ENCODE measurements around the gene PEX19. TPM values are rescaled to one million over a fixed set of nuclear protein-coding genes. Genes with fewer than 3 reads are reported as not detected.

Gene PEX19
- total RNA-seq, 1 donor from 2014 or later, result 66.9 TPM

DNA sequence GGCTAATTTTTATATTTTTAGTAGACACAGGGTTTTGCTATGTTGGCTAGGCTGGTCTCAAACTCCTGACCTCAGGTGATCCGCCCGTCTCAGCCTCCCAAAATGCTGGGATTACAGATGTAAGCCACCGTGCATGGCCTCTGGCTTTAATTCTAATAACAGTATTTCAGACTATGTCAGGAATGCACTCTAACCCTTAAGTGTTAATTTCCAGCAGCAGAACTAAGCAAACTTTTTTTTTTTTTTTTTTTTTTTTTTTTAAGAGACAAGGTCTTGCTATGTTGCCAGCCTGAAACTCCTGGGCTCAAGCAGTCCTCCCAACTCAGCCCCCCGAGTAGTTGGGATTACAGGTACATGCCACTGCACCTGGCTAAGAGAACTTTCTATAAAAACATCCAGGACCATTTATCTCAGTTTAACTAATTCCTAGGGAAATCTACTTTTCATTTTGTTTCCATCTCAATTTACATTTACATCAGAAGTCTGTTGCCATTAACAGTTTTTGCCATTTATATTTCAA is 29.1 kb downstream of the PEX19 start:
- Mint-ChIP-seq H3K4me1 (ENCODE audit: unreplicated experiment) (peaks cover 30% of the 10 kb centered on the region), H3K27me3 (no peaks in the 10 kb centered on the region), H3K27ac (no peak overlapping the region), H3K4me3 (no peak overlapping the region), H3K36me3 (peaks cover 8% of the 10 kb centered on the region), H3K9me3 (no peaks in the 10 kb centered on the region)
- DNase-seq (ENCODE audit: extremely low spot score, unreplicated experiment), result no peak
- TF ChIP-seq, protein P1, sequence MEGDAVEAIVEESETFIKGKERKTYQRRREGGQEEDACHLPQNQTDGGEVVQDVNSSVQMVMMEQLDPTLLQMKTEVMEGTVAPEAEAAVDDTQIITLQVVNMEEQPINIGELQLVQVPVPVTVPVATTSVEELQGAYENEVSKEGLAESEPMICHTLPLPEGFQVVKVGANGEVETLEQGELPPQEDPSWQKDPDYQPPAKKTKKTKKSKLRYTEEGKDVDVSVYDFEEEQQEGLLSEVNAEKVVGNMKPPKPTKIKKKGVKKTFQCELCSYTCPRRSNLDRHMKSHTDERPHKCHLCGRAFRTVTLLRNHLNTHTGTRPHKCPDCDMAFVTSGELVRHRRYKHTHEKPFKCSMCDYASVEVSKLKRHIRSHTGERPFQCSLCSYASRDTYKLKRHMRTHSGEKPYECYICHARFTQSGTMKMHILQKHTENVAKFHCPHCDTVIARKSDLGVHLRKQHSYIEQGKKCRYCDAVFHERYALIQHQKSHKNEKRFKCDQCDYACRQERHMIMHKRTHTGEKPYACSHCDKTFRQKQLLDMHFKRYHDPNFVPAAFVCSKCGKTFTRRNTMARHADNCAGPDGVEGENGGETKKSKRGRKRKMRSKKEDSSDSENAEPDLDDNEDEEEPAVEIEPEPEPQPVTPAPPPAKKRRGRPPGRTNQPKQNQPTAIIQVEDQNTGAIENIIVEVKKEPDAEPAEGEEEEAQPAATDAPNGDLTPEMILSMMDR (conservative IDR thresholded peaks at IDR 0.05), result no peak

DNA sequence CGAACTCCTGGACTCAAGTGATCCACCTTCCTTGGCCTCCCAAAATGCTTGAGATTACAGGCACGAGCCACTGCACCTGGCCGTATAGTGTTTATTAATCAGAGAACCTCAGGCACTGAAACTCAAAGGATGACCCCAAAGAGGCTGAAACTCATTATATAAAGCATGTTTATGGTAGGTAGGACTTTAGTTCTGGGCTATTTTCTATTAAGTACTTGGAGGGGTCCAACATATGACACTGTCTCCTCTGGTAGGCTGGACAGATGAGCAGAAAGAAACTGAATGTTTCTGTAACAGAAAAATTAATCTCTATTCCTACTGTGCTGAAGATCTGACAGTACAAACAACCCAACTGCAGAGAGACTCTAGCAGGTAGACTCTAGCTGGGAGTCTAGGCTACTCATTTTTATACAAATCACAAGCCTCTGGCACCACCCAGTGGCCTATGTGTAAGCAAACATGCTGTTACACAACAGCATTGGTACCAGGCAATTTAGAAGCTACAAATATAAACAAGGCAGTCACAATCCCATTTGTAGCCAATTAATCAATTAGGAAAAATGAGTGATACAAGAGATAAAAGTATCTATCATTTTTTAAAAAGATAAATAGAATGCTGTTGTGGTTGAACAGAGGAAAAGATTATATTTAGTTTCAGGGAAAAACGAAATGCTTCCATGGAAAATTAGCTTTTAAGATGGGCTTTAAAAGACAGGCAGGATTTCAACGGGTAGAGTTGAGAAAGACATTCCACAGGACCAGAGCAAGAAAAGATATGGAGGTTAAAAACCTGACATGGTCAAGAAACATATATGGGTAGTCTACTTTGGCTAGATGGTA is 33.0 kb downstream of the PEX19 start:
- Mint-ChIP-seq H3K4me3 (no peak overlapping the region), H3K27me3 (no peaks in the 10 kb centered on the region)
- no peak for DNase-seq (ENCODE audit: extremely low spot score, unreplicated experiment)

DNA sequence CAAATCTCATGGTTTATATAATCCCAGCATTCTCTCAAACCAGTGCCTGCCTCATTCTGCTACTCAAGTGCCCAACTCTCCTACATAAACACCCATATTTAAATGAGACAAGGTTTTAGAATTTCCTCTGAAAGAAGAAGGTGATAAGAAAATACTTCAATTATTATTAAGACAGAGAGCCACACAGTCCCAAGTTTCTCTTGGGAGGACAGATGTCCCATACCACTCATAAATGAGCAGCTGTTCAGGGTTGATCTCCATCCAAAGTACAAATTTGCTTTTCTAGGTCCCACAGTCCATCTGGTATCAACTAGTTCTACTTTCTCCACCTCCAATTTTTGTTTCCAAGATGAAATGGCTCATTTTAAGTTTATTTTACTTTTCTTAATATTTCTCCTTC is 33.9 kb downstream of the PEX19 start:
- Mint-ChIP-seq H3K27ac (no peak overlapping the region), H3K9me3 (no peaks in the 10 kb centered on the region), H3K4me3 (no peak overlapping the region), H3K27me3 (no peaks in the 10 kb centered on the region), H3K4me1 (ENCODE audit: unreplicated experiment) (peaks cover 18% of the 10 kb centered on the region), H3K36me3 (peaks cover 7% of the 10 kb centered on the region)
- no peak for DNase-seq (ENCODE audit: extremely low spot score, unreplicated experiment)
- TF ChIP-seq, protein P1 (conservative IDR thresholded peaks at IDR 0.05), result no peak

More for the DNA sequence above, 33.0 kb downstream of the PEX19 start:
- no peaks in the 10 kb centered on the region for H3K9me3 Mint-ChIP-seq
- peaks cover 7% of the 10 kb centered on the region for H3K36me3 Mint-ChIP-seq
- TF ChIP-seq, protein P1 (conservative IDR thresholded peaks at IDR 0.05), result peak; percentile 87
- H3K27ac Mint-ChIP-seq, result no peak overlapping the region
- H3K4me1 Mint-ChIP-seq (ENCODE audit: unreplicated experiment), result peaks cover 17% of the 10 kb centered on the region

DNA sequence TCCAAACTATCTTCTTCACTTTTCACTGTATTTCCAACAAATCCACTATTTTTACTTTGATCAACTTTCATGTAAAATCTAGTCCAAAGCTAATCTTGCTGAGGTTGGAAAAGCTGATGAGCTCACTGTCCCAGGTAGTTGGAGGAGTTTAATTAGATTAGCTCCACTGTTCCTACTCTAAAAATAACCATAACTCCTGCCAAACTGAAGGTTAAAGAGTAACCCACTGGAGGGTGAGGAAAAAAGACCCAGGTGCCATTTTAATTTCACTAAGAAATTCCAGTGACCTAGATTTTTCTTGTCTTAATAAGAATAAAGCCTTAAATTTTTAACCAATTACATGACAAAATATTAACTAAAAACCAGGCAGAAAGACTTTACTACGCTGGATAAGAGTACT is 37.9 kb downstream of the PEX19 start:
- Mint-ChIP-seq H3K4me1 (ENCODE audit: unreplicated experiment) (peaks cover 27% of the 10 kb centered on the region), H3K27me3 (no peaks in the 10 kb centered on the region), H3K27ac (no peak overlapping the region), H3K9me3 (no peaks in the 10 kb centered on the region), H3K36me3 (peaks cover 7% of the 10 kb centered on the region), H3K4me3 (no peak overlapping the region)
- TF ChIP-seq, protein P1 (conservative IDR thresholded peaks at IDR 0.05), result no peak
- DNase-seq (ENCODE audit: extremely low spot score, unreplicated experiment), result no peak

DNA sequence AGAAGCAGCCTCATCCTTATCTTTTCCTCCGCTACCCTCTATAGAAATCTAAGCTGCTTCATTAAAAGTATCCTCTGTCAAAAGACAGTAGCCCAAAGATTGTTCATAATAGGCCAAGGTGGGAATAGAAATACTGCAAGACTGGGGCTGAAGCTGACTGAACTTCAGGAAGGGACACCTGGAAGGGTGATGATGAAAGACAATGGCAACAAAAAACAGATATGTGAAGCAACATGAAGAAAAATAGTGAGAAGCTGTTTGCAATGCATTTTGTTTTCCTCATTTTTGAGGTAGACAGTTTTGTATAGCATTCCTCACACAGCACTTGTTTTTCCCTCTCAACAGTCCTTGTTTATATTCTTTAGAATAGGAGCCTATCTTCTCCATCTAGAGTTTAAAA is 39.5 kb downstream of the PEX19 start:
- no peak overlapping the region for H3K4me3 Mint-ChIP-seq
- peaks cover 22% of the 10 kb centered on the region for H3K4me1 Mint-ChIP-seq (ENCODE audit: unreplicated experiment)
- DNase-seq (ENCODE audit: extremely low spot score, unreplicated experiment), result no peak
- peaks cover 8% of the 10 kb centered on the region for H3K36me3 Mint-ChIP-seq
- H3K27ac Mint-ChIP-seq, result no peak overlapping the region
- TF ChIP-seq, protein P1 (conservative IDR thresholded peaks at IDR 0.05), result no peak
- no peaks in the 10 kb centered on the region for H3K9me3 Mint-ChIP-seq
- H3K27me3 Mint-ChIP-seq, result no peaks in the 10 kb centered on the region
